IMR-90 (cell line): ENCODE measurements around the gene LMNTD2. TPM values are rescaled to one million over a fixed set of nuclear protein-coding genes. Genes with fewer than 3 reads are reported as not detected.
A peak's percentile ranks its signal among the peaks of the same experiment; 100 is the strongest.

Source experiments
- ATAC-seq: fragments of 200-7000 bp; cut with Tn5 transposase; 2 replicates; pipeline ENCODE4 v1.9.1; 2020; ENCODE audit warnings: low read depth, mild to moderate bottlenecking, moderate library complexity
- BruUV-seq: library from RNA; stranded (reverse); fragments of 400-500 nt; replicated peaks from 2 replicates; lab custom pipeline; 2021; lab: Mats Ljungman, UMichigan
- CTCF ChIA-PET: fragments of 300-600 bp; formaldehyde crosslinking; extraction: SDS; loops from one replicate; lab custom pipeline; 2021; ENCODE audit warnings: antibody characterized with exemption; lab: Yijun Ruan, JAX
- POLR2A ChIA-PET: fragments of 300-600 bp; sonication (Branson Sonifier 250); formaldehyde crosslinking; loops from one replicate; lab custom pipeline; 2022; ENCODE audit warnings: antibody characterized with exemption; ENCODE audit not compliant: unreplicated experiment; lab: Charles Lee
- DNase-seq: peaks from one replicate; pipeline ENCODE4 v3.0.0; 2013
- H2AFZ ChIP-seq: replicated peaks from 2 replicates; pipeline ENCODE3; 2013; ENCODE audit warnings: low read length, mild to moderate bottlenecking; ENCODE audit not compliant: poor library complexity
- H2AK5ac ChIP-seq: 2 replicates; pipeline ENCODE4 v1.6.1; 2013; ENCODE audit warnings: low read depth, low read length, inconsistent platforms
- H2AK9ac ChIP-seq: replicated peaks from 2 replicates; pipeline ENCODE3; 2013; ENCODE audit warnings: mild to moderate bottlenecking, low read depth, low read length, moderate library complexity; ENCODE audit not compliant: poor library complexity
- H2BK120ac ChIP-seq: 2 replicates; pipeline ENCODE4 v1.6.1; 2013; ENCODE audit warnings: low read depth, low read length, inconsistent platforms
- H2BK15ac ChIP-seq: 3 replicates; pipeline ENCODE4 v1.6.1; 2013; ENCODE audit warnings: low read depth, low read length, inconsistent platforms
- H2BK20ac ChIP-seq: 2 replicates; pipeline ENCODE4 v1.6.1; 2013; ENCODE audit warnings: low read depth, mild to moderate bottlenecking, inconsistent platforms, low read length, moderate library complexity
- H2BK5ac ChIP-seq: 2 replicates; pipeline ENCODE4 v1.6.1; 2013; ENCODE audit warnings: mild to moderate bottlenecking, low read depth, low read length, inconsistent platforms; ENCODE audit not compliant: poor library complexity, severe bottlenecking
- H3K14ac ChIP-seq: replicated peaks from 2 replicates; pipeline ENCODE4 v1.6.1; 2013; ENCODE audit warnings: low read depth, low read length, inconsistent platforms
- H3K18ac ChIP-seq: 2 replicates; pipeline ENCODE4 v1.6.1; 2013; ENCODE audit warnings: low read depth, low read length, control low read depth
- H3K23ac ChIP-seq: 2 replicates; pipeline ENCODE4 v1.6.1; 2013; ENCODE audit warnings: low read depth, low read length, inconsistent platforms
- H3K27ac ChIP-seq: 2 replicates; pipeline ENCODE4 v1.5.1; 2013; ENCODE audit warnings: mild to moderate bottlenecking, control low read depth, low read length; ENCODE audit not compliant: insufficient read depth
- H3K27me3 ChIP-seq: 2 replicates; pipeline ENCODE4 v1.6.1; 2013; ENCODE audit warnings: low read length; ENCODE audit not compliant: control insufficient read depth, insufficient read depth
- H3K36me3 ChIP-seq: 2 replicates; pipeline ENCODE4 v1.6.1; 2013; ENCODE audit warnings: low read length, mixed read lengths; ENCODE audit not compliant: control insufficient read depth, insufficient read depth
- H3K4ac ChIP-seq: 2 replicates; pipeline ENCODE4 v1.6.1; 2013; ENCODE audit warnings: low read depth, low read length, inconsistent platforms
- H3K4me1 ChIP-seq: 2 replicates; pipeline ENCODE4 v1.6.1; 2013; ENCODE audit warnings: low read length, mixed read lengths; ENCODE audit not compliant: control insufficient read depth, insufficient read depth
- H3K4me2 ChIP-seq: 2 replicates; pipeline ENCODE4 v1.6.1; 2013; ENCODE audit warnings: low read depth, mild to moderate bottlenecking, control low read depth, low read length, moderate library complexity
- H3K4me3 ChIP-seq: 2 replicates; pipeline ENCODE4 v1.5.1; 2013; ENCODE audit warnings: low read depth, mild to moderate bottlenecking, control low read depth, low read length, moderate library complexity; ENCODE audit not compliant: insufficient read depth
- H3K56ac ChIP-seq: 2 replicates; pipeline ENCODE4 v1.6.1; 2013; ENCODE audit warnings: low read length, inconsistent platforms; ENCODE audit not compliant: insufficient read depth; ENCODE audit errors: extremely low read depth
- H3K79me1 ChIP-seq, 2 experiments: 2 replicates each; pipeline ENCODE4 v1.6.1; 2013; ENCODE audit warnings: low read length in 2 of 2, inconsistent platforms in 1 of 2, low read depth in 1 of 2
- H3K9ac ChIP-seq: 2 replicates; pipeline ENCODE4 v1.6.1; 2013; ENCODE audit warnings: low read depth, low read length, control low read depth
- H3K9me1 ChIP-seq: 2 replicates; pipeline ENCODE4 v1.6.1; 2013; ENCODE audit warnings: low read length, inconsistent platforms; ENCODE audit not compliant: insufficient read depth
- H3K9me3 ChIP-seq: 2 replicates; pipeline ENCODE4 v1.6.1; 2013; ENCODE audit warnings: low read length; ENCODE audit not compliant: control insufficient read depth, insufficient read depth
- H4K20me1 ChIP-seq: 2 replicates; pipeline ENCODE4 v1.6.1; 2013; ENCODE audit warnings: low read length, inconsistent platforms; ENCODE audit not compliant: insufficient read depth
- H4K5ac ChIP-seq: 2 replicates; pipeline ENCODE4 v1.6.1; 2013; ENCODE audit warnings: mild to moderate bottlenecking, low read depth, low read length, control low read depth
- H4K8ac ChIP-seq, 2 experiments: 2 replicates each; pipeline ENCODE4 v1.6.1; 2013; ENCODE audit warnings: low read depth in 2 of 2, low read length in 2 of 2, control low read depth in 1 of 2, inconsistent platforms in 1 of 2
- H4K91ac ChIP-seq: 2 replicates; pipeline ENCODE4 v1.6.1; 2013; ENCODE audit warnings: low read depth, low read length, inconsistent platforms; ENCODE audit not compliant: insufficient read depth
- BHLHE40 ChIP-seq: fragments of 150-350 bp; IDR thresholded peaks from 2 replicates; pipeline ENCODE4 v1.6.1; 2016; ENCODE audit warnings: mild to moderate bottlenecking, low read depth, low read length
- CHD1 ChIP-seq: IDR thresholded peaks from 2 replicates; pipeline ENCODE4 v1.6.1; 2012; ENCODE audit warnings: low read depth, low read length, improper control_type of control experiment
- FOS ChIP-seq: fragments of 150-350 bp; IDR thresholded peaks from 2 replicates; pipeline ENCODE4 v1.6.1; 2016; ENCODE audit warnings: low read depth, low read length
- MAFK ChIP-seq: IDR thresholded peaks from 2 replicates; pipeline ENCODE4 v1.6.1; 2012; ENCODE audit warnings: low read depth, low read length, improper control_type of control experiment
- MAZ ChIP-seq: IDR thresholded peaks from 2 replicates; pipeline ENCODE4 v1.6.1; 2012; ENCODE audit warnings: low read depth, mild to moderate bottlenecking, low read length, improper control_type of control experiment, moderate library complexity, borderline replicate concordance
- MXI1 ChIP-seq: IDR thresholded peaks from 2 replicates; pipeline ENCODE4 v1.6.1; 2012; ENCODE audit warnings: low read depth, mild to moderate bottlenecking, low read length, moderate library complexity, borderline replicate concordance
- NFE2L2 ChIP-seq: fragments of 150-350 bp; IDR thresholded peaks from 2 replicates; pipeline ENCODE4 v1.6.1; 2016; ENCODE audit warnings: low read depth, mild to moderate bottlenecking, low read length
- POLR2A ChIP-seq: IDR thresholded peaks from 2 replicates; pipeline ENCODE4 v1.6.1; 2012; ENCODE audit warnings: mild to moderate bottlenecking, low read depth, low read length
- RAD21 ChIP-seq: IDR thresholded peaks from 2 replicates; pipeline ENCODE4 v1.6.1; 2012; ENCODE audit warnings: low read length, improper control_type of control experiment
- RFX5 ChIP-seq: IDR thresholded peaks from 2 replicates; pipeline ENCODE4 v1.8.0; 2012; ENCODE audit warnings: low read depth, mild to moderate bottlenecking, low read length, moderate library complexity
- SMC3 ChIP-seq: fragments of 150-350 bp; IDR thresholded peaks from 2 replicates; pipeline ENCODE4 v1.6.1; 2016; ENCODE audit warnings: low read depth, mild to moderate bottlenecking, antibody characterized with exemption, low read length, moderate library complexity
- WGBS, 2 experiments: methylation state at CpG; one replicate each; pipeline versions ENCODE4 v1.1.5 to v1.1.7; 2013; ENCODE audit warnings: missing lambda C conversion rate in 2 of 2; ENCODE audit not compliant: insufficient read length in 1 of 2; ENCODE audit errors: extremely low coverage in 2 of 2; 5-methylcytosine and 5-hydroxymethylcytosine counted together
- dilution Hi-C: fragments of 300-500 bp; cut with HindIII; formaldehyde crosslinking; loops from one replicate; pipeline ENCODE4 v1.14.3; 2018; ENCODE audit warnings: low sequenced_read_pairs; ENCODE audit not compliant: unreplicated experiment
- in situ Hi-C: fragments of 300-500 bp; cut with MboI; formaldehyde crosslinking; loops from 3 replicates; pipeline ENCODE4 v1.14.3; 2019; ENCODE audit warnings: low sequenced_read_pairs, inconsistent platforms, mixed read lengths
- intact Hi-C: fragments of 100-400 bp; cut with micrococcal nuclease; formaldehyde crosslinking; loops from 2 replicates; pipeline ENCODE4 v1.10.0; 2022
- polyA plus RNA-seq, 3 experiments: library from polyadenylated mRNA; depleted of rRNA; stranded (reverse); fragments of >200 nt; gene quantifications; 2 replicates each; pipeline ENCODE4 v1.2.3, GENCODE V29; 2012; ENCODE audit warnings: low replicate concordance in 1 of 3
- total RNA-seq: library from RNA; depleted of rRNA; stranded (reverse); fragments of >200 nt; gene quantifications from 2 replicates; pipeline ENCODE4 v1.2.3, GENCODE V29; 2012
- TF ChIP-seq, protein P1 (sequence below): conservative IDR thresholded peaks from 2 replicates; pipeline ENCODE4 v1.5.1; 2012; ENCODE audit warnings: mild to moderate bottlenecking, low read depth, low read length, improper control_type of control experiment
- TF ChIP-seq, protein P2 (sequence below): fragments of 150-350 bp; IDR thresholded peaks from 2 replicates; pipeline ENCODE4 v1.6.1; 2017; ENCODE audit warnings: mild to moderate bottlenecking, antibody characterized with exemption, low read length, low read depth
- TF ChIP-seq, protein P3 (sequence below): fragments of 150-350 bp; IDR thresholded peaks from 2 replicates; pipeline ENCODE4 v1.6.1; 2016; ENCODE audit warnings: low read depth, mild to moderate bottlenecking, low read length, moderate library complexity, borderline replicate concordance

The LMNTD2 gene
- total and polyA plus RNA-seq, 2 of the 4 experiments (the other 2 are of a cell fraction), result 0.18 to 1.3 TPM

DNA sequence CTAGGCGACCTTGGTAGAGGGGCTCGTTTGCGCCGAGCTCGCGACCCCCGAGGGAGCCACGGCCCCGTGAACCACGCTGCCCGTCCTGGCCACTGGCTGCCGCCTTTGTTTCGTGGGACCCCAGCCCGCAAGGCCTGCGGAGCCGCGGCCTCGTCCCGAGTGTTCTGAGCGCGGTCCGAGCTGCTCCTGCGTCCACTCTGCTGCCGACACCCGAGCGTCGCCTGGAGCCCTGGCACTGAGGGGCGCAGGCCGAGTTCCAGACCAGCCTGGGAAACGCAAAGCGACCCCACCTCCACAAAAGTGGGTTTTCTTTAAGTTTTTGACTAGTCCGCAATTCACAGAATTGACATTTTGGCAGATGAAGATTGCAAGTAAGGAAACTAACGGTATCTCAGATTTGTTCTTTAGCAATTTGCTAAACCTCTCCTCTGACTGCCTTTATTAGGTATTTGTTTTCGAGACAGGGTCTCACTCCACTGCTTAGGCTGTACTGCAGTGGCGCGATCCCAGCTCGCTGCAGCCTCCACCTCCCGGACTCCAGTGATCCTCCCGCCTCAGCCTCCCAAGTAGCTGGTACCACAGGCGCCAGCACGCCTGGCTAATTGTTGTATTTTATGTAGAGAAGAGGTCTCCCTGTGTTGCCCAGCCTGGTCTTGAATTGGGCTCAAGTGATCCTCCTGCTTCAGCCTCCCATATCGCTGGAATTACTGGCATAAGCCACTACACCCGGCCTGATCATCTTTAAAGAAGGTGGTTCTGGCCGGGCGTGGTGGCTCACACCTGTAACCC is 52.6 kb downstream of the LMNTD2 start:
- H3K9me3 ChIP-seq, result no peaks in the 10 kb centered on the region
- H4K91ac ChIP-seq, result no peak overlapping the region
- in situ Hi-C loops (no loop called here), dilution Hi-C loops (no loop called here), intact Hi-C loops (loop anchor here (2.0 kb wide), 1 partner anchor 57 kb away; the partner anchor contains the start of gene PTDSS2)
- H3K9ac ChIP-seq, result peak overlapping the region; percentile 74
- peak overlapping the region; percentile 94 for H2AK9ac ChIP-seq
- peak overlapping the region; percentile 60 for H3K27ac ChIP-seq
- peak overlapping the region; percentile 4; the same call in 1 of the 2 replicates for H3K18ac ChIP-seq
- H3K36me3 ChIP-seq, result peaks cover 7% of the 10 kb centered on the region
- peak overlapping the region; percentile 78 for H3K4me2 ChIP-seq
- H3K79me1 ChIP-seq, result peaks cover 23 to 55% of the 10 kb centered on the region in 2 experiments
- peak overlapping the region; percentile 45; the same call in 1 of the 2 replicates for H2BK120ac ChIP-seq
- H3K4me3 ChIP-seq, result peak overlapping the region; percentile 55
- no peak overlapping the region for H3K56ac ChIP-seq
- H3K9me1 ChIP-seq, result peaks cover 5% of the 10 kb centered on the region
- no peak for DNase-seq
- H4K5ac ChIP-seq, result peak overlapping the region; percentile 58; the same call in 1 of the 2 replicates
- H2AK5ac ChIP-seq, result peak overlapping the region; percentile 84; the same call in 1 of the 2 replicates
- no TSS peak for BruUV-seq
- peak overlapping the region; percentile 86 for H3K4ac ChIP-seq
- peak overlapping the region; percentile 77 for H2BK5ac ChIP-seq
- H3K14ac ChIP-seq, result peak overlapping the region; percentile 78
- CTCF ChIA-PET, result no interaction called here
- POLR2A ChIA-PET, result no interaction called here
- H2BK20ac ChIP-seq, result no peak overlapping the region
- H4K8ac ChIP-seq, result peak overlapping the region; percentile 58 to 82; a peak in 3 of 4 replicates
- peaks cover 3% of the 10 kb centered on the region for H4K20me1 ChIP-seq
- H3K27me3 ChIP-seq, result no peaks in the 10 kb centered on the region
- H2BK15ac ChIP-seq, result no peak overlapping the region
- H2AFZ ChIP-seq, result peak overlapping the region; percentile 87
- peaks cover 12% of the 10 kb centered on the region for H3K4me1 ChIP-seq
- peak overlapping the region; percentile 39 for H3K23ac ChIP-seq
- 9% methylated on average over 11 of the region's 45 CpGs; no CpG with 5 or more reads in 1 of the 2 experiments for WGBS, 2 experiments
- ATAC-seq, result no peak
- TF ChIP-seq MXI1, result no peak
- TF ChIP-seq MAFK, result no peak
- TF ChIP-seq SMC3, result no peak
- TF ChIP-seq NFE2L2, result no peak
- TF ChIP-seq, protein P1, sequence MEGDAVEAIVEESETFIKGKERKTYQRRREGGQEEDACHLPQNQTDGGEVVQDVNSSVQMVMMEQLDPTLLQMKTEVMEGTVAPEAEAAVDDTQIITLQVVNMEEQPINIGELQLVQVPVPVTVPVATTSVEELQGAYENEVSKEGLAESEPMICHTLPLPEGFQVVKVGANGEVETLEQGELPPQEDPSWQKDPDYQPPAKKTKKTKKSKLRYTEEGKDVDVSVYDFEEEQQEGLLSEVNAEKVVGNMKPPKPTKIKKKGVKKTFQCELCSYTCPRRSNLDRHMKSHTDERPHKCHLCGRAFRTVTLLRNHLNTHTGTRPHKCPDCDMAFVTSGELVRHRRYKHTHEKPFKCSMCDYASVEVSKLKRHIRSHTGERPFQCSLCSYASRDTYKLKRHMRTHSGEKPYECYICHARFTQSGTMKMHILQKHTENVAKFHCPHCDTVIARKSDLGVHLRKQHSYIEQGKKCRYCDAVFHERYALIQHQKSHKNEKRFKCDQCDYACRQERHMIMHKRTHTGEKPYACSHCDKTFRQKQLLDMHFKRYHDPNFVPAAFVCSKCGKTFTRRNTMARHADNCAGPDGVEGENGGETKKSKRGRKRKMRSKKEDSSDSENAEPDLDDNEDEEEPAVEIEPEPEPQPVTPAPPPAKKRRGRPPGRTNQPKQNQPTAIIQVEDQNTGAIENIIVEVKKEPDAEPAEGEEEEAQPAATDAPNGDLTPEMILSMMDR, result no peak
- no peak for TF ChIP-seq POLR2A
- TF ChIP-seq, protein P2, sequence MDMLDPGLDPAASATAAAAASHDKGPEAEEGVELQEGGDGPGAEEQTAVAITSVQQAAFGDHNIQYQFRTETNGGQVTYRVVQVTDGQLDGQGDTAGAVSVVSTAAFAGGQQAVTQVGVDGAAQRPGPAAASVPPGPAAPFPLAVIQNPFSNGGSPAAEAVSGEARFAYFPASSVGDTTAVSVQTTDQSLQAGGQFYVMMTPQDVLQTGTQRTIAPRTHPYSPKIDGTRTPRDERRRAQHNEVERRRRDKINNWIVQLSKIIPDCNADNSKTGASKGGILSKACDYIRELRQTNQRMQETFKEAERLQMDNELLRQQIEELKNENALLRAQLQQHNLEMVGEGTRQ, result no peak
- no peak for TF ChIP-seq RAD21
- no peak for TF ChIP-seq BHLHE40
- TF ChIP-seq MAZ, result no peak
- no peak for TF ChIP-seq RFX5
- no peak for TF ChIP-seq CHD1
- TF ChIP-seq FOS, result no peak
- TF ChIP-seq, protein P3, sequence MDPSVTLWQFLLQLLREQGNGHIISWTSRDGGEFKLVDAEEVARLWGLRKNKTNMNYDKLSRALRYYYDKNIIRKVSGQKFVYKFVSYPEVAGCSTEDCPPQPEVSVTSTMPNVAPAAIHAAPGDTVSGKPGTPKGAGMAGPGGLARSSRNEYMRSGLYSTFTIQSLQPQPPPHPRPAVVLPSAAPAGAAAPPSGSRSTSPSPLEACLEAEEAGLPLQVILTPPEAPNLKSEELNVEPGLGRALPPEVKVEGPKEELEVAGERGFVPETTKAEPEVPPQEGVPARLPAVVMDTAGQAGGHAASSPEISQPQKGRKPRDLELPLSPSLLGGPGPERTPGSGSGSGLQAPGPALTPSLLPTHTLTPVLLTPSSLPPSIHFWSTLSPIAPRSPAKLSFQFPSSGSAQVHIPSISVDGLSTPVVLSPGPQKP, result no peak
